KBM-7 (cell line): ENCODE results near the gene UMPS.
"Not testable (repeated sequence)": the region's sequence is repeated elsewhere in the genome, so short reads cannot be mapped to it uniquely, and the experiment has no call there.

Source experiments
- DNase-seq: peaks from one replicate; pipeline ENCODE4 v3.0.0-alpha.2; 2015
- in situ Hi-C: fragments of 300-500 bp; cut with MboI; formaldehyde crosslinking; loops from 2 replicates; pipeline ENCODE4 v1.14.3; 2020; ENCODE audit warnings: low sequenced_read_pairs, low pct_unique_long_range_greater_than_20kb, mixed read lengths

Gene UMPS

DNA sequence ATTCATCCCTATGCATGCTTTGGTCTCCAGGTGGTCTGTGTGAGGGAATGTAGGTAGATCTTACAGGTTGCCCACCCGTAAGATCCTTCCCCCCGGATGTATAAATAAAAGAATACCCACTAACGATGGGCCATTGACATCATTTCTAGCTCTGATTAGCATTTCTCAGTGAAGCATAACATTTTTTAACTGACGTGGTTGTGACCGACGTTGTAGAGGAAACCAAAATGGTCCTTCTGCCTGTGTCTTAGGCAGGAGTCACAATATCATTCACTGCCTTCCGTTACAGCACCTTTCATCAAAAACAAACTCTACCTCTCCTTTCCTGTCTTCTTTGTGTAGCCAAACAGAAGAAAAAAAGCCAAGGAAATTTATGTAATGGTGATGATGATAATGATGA, 27.3 kb upstream of the UMPS start:
- DNase-seq = no peak
- in situ Hi-C loops = no loop called here

- no peak for DNase-seq
- in situ Hi-C loops = no loop called here
Measured at GRCh38 chr3:124705552-124705951, 24.7 kb upstream of the UMPS start.

DNA sequence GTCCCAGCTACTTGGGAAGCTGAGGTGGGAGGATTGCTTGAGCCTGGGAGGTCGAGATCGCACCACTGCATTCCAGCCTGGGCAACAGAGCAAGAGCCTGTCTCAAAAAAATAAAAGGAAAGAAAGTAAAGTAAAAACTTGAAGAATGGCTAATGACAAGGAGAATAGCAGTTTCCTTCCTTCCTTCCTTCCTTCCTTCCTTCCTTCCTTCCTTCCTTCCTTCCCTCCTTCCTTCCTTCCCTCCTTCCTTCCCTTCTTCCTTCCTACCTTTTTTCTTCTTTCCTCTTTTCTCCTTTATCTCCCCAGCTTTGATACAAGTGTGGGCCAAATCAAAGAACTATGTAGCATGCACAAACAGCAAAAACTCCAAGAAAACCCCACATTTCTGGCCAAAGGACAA, 23.0 kb upstream of the UMPS start:
- DNase-seq, in situ Hi-C loops: not testable (repeated sequence)

GRCh38 chr3:124707656-124708062, 22.6 kb upstream of the UMPS start:
- in situ Hi-C loops = no loop called here
- DNase-seq = no peak

- in situ Hi-C loops = no loop called here
- no peak for DNase-seq
Measured at GRCh38 chr3:124714223-124714853, 15.9 kb upstream of the UMPS start.

- in situ Hi-C loops = no loop called here
- no peak for DNase-seq
Measured at GRCh38 chr3:124722589-124722988, 7.7 kb upstream of the UMPS start.

DNA sequence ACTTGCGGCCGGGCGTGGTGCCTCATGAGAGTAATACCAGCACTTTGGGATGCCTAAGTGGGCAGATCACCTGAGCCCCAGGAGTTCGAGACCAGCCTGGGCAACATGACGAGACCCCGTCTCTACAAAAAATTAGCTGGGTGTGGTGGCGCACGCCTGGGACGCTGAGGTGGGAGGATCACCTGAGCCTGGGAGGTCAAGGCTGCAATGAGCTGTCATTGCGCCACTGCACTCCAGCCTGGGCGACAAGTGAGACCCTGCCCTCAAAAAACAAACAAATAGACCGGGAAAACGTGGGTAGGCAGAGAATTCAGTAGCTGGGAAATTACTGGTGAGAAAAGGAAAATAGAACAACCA, 667 bp downstream of the UMPS start:
- no peak for DNase-seq
- in situ Hi-C loops = no loop called here

- in situ Hi-C loops = no loop called here
- DNase-seq = no peak
Measured at GRCh38 chr3:124731760-124732159, 1.5 kb downstream of the UMPS start.

DNA sequence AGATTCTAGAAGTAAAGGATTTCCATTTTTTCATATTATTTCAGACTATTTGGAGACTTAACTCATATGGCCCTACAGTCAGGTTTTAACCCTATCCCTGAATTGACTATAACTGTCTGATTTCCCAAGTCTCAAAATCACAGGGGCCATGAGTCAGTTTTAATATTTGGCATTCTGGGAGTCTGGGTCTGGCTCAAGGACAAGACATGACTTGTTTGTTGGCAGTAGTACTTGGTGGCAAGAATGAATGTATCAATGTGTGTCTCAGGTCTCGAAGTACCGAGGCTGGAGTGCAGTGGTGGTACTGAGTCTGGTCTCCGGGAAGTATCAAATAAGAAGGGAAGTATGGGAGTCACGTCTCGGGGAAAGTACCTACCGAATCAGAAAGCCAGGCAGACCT, 10.8 kb downstream of the UMPS start:
- no peak for DNase-seq
- in situ Hi-C loops = no loop called here

DNA sequence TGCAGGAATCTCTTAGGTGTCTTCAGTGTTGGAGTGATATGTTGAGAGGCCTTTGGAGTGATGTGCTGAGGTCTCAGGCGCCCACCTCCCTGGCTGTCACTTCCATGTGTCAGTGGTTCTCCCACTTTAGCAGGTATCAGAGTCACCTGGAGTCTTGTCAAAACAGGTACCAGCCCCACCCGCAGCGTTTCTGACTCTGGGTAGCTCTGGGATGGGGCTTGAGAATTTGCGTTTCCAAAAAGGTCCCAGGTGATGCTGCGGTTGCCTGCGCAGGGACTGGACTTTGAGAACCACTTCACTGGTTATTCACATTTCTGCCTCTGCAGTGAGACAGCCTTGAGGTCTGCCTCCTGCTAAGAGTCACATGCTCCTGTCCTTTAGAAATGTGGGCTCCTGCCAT, 15.5 kb downstream of the UMPS start:
- DNase-seq = no peak
- in situ Hi-C loops = no loop called here

DNA sequence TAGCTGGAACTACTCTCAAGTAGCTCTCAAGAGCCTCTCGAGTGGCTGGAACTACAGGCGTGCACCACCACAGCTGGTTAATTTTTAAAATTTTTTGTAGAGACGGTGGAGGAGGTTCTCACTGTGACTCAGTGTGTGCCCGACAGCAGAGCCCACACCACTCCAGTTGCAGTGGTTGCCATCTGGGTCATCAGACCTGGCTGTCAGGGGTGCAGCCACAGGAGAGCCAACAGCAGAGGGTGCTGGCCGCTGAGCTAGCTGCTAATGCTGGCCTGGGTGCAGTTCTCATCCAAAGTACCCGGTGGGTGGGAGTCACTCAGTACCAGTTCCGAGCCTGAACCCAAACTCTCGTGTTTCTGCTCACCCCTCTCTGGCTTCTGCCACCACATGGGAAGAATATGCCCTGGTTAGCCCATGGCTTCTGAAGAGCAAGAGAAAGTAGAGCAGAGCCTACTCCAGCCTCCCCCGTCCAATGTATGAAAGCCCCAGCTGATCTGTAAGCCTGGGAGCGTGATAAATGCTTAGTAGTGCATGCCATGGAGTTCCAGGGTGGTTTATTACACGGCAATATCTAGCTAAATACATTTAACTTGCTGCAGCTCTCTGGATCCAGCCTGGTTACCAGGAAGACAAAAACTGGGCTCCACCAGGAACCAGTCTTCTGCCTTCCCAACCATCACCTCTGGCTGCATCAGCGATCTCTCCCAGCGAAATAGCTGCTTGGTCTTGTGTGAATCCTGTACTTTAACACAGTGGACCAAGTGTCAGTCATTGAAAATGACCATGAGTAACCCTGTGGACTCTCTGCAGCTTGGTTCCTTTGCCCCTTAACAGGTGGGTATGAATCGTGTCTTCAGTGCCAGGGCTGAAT, 17.1 kb downstream of the UMPS start:
- in situ Hi-C loops = no loop called here
- DNase-seq = no peak

DNA sequence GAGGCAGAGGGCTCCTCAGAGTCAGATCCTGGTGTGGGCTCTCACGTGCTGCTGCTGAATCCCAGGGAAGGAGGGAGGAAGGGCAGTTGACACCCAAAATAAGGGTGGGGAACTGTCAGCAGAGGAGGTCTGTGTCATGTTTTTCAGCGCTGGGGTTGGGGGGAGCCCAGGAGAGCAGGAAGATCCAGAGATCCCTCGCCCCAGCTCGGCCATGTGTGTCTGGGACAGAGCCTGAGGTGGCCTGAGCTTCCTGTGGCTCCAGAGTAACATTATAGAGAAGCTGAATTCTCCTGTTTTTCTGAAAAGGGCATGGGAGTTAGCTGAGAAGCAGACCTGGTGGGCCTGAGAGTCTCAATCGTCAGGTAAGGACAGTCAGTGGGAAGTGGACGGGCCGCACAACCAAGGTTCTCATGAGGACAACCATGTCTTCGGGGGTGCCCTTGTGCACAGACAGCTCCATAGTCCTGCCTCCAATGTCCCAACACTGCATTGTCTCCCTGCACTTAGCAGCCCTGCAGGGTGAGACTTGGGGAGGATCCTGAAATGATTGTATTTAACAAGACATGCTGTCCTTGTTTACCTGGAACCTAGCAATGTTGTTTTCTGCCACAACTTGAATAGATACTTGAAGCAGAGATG, 18.4 kb downstream of the UMPS start:
- DNase-seq = no peak
- in situ Hi-C loops = no loop called here

DNA sequence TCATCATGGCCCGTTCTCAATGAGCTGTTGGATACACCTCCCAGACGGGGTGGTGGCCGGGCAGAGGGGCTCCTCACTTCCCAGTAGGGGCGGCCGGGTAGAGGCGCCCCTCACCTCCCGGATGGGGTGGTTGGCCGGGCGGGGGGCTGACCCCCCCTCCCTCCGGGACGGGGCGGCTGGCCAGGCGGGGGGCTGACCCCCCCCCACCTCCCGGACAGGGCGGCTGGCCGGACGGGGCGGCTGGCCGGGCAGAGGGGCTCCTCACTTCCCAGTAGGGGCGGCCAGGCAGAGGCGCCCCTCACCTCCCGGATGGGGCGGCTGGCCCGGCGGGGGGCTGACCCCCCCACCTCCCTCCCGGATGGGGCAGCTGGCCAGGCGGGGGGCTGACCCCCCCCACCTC, 19.6 kb downstream of the UMPS start:
- in situ Hi-C loops = not testable (repeated sequence)

DNA sequence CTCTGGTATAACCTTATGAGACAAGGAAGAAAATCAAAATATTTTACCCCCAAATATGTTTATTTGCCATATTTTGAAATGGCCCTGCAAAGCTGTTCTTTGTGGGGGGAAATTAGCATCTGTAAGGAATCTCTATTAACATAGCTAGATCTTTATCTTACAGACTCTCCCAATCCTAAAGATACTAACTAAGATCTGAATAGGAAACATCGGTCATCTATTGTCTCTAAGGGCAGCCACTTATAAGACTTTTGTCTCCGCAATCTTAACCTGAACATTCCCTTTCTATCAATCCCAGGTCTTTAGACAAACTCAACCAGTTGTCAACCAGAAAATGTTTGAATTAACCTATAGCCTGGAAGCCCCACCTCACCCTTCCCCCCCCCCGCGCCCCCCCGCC, 21.2 kb downstream of the UMPS start:
- no peak for DNase-seq
- in situ Hi-C loops = no loop called here

More for the DNA sequence above, 19.6 kb downstream of the UMPS start:
- not testable (repeated sequence) for DNase-seq

DNA sequence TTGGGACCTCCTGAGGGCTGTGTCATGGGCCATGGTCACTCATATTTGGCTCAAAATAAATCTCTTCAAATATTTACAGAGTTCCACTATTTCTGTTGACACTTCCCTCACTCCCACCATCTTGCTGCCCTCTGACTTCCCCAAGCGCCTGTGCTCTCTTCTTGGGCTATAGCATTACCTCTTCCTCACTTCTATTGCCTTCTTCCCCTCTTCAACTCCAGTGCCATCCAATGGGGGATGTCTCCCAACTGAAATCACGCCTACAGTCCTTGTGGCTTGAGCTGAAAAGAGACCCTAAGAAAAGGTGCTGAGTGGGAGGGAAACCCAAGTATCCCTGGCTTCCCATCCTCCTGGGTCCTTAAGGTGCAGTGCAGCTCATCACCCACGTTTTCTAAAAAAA, 21.8 kb downstream of the UMPS start:
- no peak for DNase-seq
- in situ Hi-C loops = no loop called here

GRCh38 chr3:124757926-124758325, 27.7 kb downstream of the UMPS start:
- in situ Hi-C loops, DNase-seq: not testable (repeated sequence)

DNA sequence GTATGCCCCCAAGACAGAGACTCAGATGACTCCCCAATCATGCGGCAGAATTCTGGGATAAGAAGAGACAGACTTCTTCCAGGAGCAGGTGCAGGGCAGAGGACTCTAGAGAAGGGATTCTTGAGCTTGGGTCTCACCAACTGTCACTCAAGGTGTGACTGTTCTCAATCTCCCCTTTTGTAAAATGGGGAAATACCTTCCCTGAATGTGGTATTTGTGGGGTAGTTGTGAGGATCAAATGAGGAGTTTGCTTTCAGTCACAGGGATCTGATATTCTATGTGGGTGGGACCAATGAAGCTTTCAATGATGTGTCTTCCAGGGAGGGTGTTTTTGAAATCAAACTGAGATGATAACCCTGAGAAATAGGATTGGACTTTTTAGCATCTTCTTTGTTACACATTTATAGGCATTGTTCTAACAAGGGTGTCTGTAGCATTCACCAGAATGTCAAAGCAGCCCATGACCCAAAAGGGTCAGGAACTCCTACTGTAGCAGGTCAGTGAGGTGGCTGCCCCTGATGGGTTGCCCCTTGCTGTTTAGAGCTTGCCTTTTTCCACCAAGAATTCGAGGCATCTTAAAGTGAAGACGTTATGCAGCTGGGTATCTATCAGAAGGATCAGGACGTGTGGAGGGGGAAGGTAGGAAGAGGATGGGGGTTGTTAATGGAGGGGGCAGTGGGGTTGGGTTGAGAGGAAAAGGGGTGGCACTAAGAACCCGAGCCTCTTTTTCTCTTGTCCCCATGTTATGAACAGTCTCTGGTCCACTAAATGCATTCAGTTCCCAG, 28.8 kb downstream of the UMPS start:
- in situ Hi-C loops = no loop called here
- no peak for DNase-seq

DNA sequence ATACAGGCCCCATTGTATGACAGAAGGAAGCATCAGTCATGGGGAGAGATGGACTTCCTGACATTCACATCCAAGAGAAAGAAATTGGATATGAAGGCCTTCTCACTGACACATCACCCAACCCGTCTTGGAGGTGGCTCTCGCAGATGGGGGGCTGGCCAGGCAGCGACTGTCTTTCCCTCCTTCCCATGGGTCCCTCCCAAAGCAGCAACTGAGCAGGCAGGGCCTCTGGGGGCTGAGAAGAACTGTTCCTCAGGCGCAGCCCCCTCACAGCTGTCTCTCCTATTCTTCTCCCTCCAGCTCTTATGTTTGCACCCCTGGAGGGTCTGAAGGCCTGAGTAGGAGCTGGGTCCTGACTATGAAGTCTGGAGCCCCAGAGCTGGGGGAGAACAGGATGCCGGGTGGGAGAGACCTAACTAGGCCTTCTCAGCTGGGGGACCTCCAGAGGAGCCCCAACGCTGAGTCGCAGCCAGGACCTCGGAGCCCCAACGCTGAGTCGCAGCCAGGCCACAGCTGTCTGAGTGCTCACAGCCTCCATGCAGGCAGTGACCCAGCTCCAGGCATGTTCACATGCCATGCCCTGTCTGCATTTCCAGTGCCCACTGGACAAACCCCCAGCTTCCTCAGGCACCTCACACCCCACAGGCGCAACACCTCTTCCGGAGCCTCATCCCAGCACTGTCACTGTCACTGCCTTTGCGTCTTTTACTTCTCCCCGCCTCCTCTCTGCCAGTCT, 29.6 kb downstream of the UMPS start:
- in situ Hi-C loops = no loop called here
- no peak for DNase-seq

DNA sequence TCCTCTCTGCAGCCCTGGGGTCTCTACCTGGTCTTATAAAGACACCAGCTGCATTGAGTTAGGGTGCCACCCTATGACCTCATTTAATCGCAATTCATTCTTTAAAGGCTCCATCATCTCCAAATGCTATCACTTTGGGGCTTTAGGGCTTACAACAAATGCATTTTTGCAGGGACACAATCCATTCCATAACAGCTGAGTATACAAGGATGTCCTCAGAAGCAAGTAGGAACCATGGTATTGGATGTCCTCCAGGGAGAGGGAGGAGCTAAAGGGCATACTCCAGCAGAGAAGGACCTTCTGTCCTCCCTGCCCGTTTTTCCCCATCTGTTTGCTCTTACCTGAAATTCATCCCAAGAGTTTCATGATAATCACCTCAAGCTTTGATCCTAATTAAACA, 30.3 kb downstream of the UMPS start:
- DNase-seq = no peak
- in situ Hi-C loops = no loop called here
